H1 (cell line): ENCODE data around the gene CRHBP. TPM values are rescaled to one million over a fixed set of nuclear protein-coding genes. Genes with fewer than 3 reads are reported as not detected.
"Not testable (repeated sequence)": the region's sequence is repeated elsewhere in the genome, so short reads cannot be mapped to it uniquely, and the experiment has no call there.

Source experiments
- CTCF ChIA-PET: fragments of 300-600 bp; sonication (Branson Sonifier 250); formaldehyde crosslinking; loops from one replicate; lab custom pipeline; 2021; ENCODE audit not compliant: partially characterized antibody; lab: Charles Lee
- POLR2A ChIA-PET: fragments of 300-600 bp; sonication (Branson Sonifier 250); formaldehyde crosslinking; loops from one replicate; lab custom pipeline; 2021; ENCODE audit warnings: inconsistent platforms; ENCODE audit not compliant: partially characterized antibody; lab: Charles Lee
- DNase-seq, 2 experiments: peaks; one replicate each; pipeline versions ENCODE4 v3.0.0 to v3.0.0-alpha.2; 2010 to 2022; ENCODE audit warnings: low spot score in 2 of 2, low read depth in 1 of 2, mixed read lengths in 1 of 2
- FAIRE-seq: peaks from 2 replicates; lab custom pipeline; 2011; peaks lifted over from hg19 to GRCh38; lab: Jason Lieb, UNC
- H2AFZ ChIP-seq: 2 replicates; pipeline ENCODE4 v1.8.1; 2012; ENCODE audit warnings: low read length, inconsistent platforms
- H2AK5ac ChIP-seq: 2 replicates; pipeline ENCODE4 v1.6.1; 2013; ENCODE audit warnings: low read depth, low read length
- H2BK120ac ChIP-seq: replicated peaks from 2 replicates; pipeline ENCODE3; 2013; ENCODE audit warnings: low read depth, low read length, inconsistent platforms
- H2BK12ac ChIP-seq: 2 replicates; pipeline ENCODE4 v1.6.1; 2013; ENCODE audit warnings: low read depth, low read length
- H2BK15ac ChIP-seq: 2 replicates; pipeline ENCODE4 v1.6.1; 2013; ENCODE audit warnings: low read length
- H2BK20ac ChIP-seq: 2 replicates; pipeline ENCODE4 v1.6.1; 2013; ENCODE audit warnings: low read length
- H2BK5ac ChIP-seq: 2 replicates; pipeline ENCODE4 v1.6.1; 2013; ENCODE audit warnings: low read depth, low read length
- H3K14ac ChIP-seq: 2 replicates; pipeline ENCODE4 v1.6.1; 2013; ENCODE audit warnings: inconsistent platforms; ENCODE audit not compliant: insufficient read length
- H3K18ac ChIP-seq: 2 replicates; pipeline ENCODE4 v1.6.1; 2013; ENCODE audit warnings: low read length; ENCODE audit errors: extremely low read depth
- H3K23ac ChIP-seq: 2 replicates; pipeline ENCODE4 v1.6.1; 2013; ENCODE audit warnings: inconsistent platforms; ENCODE audit not compliant: insufficient read length
- H3K23me2 ChIP-seq: 2 replicates; pipeline ENCODE4 v1.6.1; 2013; ENCODE audit warnings: low read depth, low read length
- H3K27ac ChIP-seq: 2 replicates; pipeline ENCODE4 v1.6.1; 2011; ENCODE audit warnings: low read depth, low read length, inconsistent platforms
- H3K27me3 ChIP-seq, 4 experiments: replicated peaks in 1 of 4; 1 replicate in 1 of 4; 2 replicates in 3 of 4; pipeline versions ENCODE4 v1.6.1 to v1.8.1; 2011 to 2013; ENCODE audit warnings: low read length in 3 of 4, mild to moderate bottlenecking in 3 of 4, inconsistent platforms in 2 of 4, mixed read lengths in 2 of 4, moderate library complexity in 1 of 4; ENCODE audit not compliant: control insufficient read depth in 3 of 4, insufficient read depth in 3 of 4; ENCODE audit errors: extremely low read depth in 1 of 4
- H3K36me3 ChIP-seq, 4 experiments: 2 replicates each; pipeline versions ENCODE4 v1.6.1 to v1.8.1; 2011 to 2013; ENCODE audit warnings: mild to moderate bottlenecking in 4 of 4, low read length in 3 of 4, moderate library complexity in 2 of 4, control low read depth in 1 of 4, inconsistent platforms in 1 of 4; ENCODE audit not compliant: insufficient read depth in 4 of 4, control insufficient read depth in 2 of 4
- H3K4ac ChIP-seq: replicated peaks from 2 replicates; pipeline ENCODE3; 2013; ENCODE audit warnings: low read length, low read depth, mixed read lengths, inconsistent platforms; ENCODE audit not compliant: insufficient read length
- H3K4me1 ChIP-seq, 4 experiments: replicated peaks in 1 of 4; 1 replicate in 1 of 4; 2 replicates in 3 of 4; pipeline versions ENCODE4 v1.6.1 to v1.8.1; 2011 to 2013; ENCODE audit warnings: low read length in 3 of 4, inconsistent platforms in 2 of 4, mixed read lengths in 1 of 4; ENCODE audit not compliant: insufficient read depth in 4 of 4, control insufficient read depth in 3 of 4
- H3K4me2 ChIP-seq, 2 experiments: 2 replicates each; pipeline versions ENCODE4 v1.6.1 to v1.8.1; 2011 to 2013; ENCODE audit warnings: low read depth in 2 of 2, low read length in 2 of 2, control low read depth in 1 of 2, inconsistent platforms in 1 of 2, mild to moderate bottlenecking in 1 of 2; ENCODE audit not compliant: insufficient read depth in 1 of 2
- H3K4me3 ChIP-seq, 4 experiments: fragments of 200-600, 300-600 bp in 1 of 4; sonication (generic), shearing (Covaris generic), sonication (Bioruptor Twin) in 1 of 4; 2 replicates each; pipeline versions ENCODE4 v1.5.1 to v1.8.1; 2011 to 2016; ENCODE audit warnings: low read length in 4 of 4, low read depth in 3 of 4, control low read depth in 2 of 4, inconsistent platforms in 2 of 4, mild to moderate bottlenecking in 2 of 4, mixed read lengths in 1 of 4, moderate library complexity in 1 of 4; ENCODE audit not compliant: insufficient read depth in 2 of 4; ENCODE audit errors: extremely low read depth in 1 of 4
- H3K56ac ChIP-seq: replicated peaks from 2 replicates; pipeline ENCODE3; 2013; ENCODE audit warnings: low read depth, mild to moderate bottlenecking, mixed read lengths, low read length, inconsistent platforms; ENCODE audit not compliant: insufficient read length
- H3K79me1 ChIP-seq: 2 replicates; pipeline ENCODE4 v1.6.1; 2013; ENCODE audit warnings: low read depth, low read length, control low read depth
- H3K79me2 ChIP-seq, 2 experiments: 2 replicates each; pipeline versions ENCODE4 v1.6.1 to v1.8.1; 2012 to 2013; ENCODE audit warnings: low read length in 2 of 2, mild to moderate bottlenecking in 2 of 2, inconsistent platforms in 1 of 2; ENCODE audit not compliant: insufficient read depth in 2 of 2, control insufficient read depth in 1 of 2
- H3K9ac ChIP-seq, 4 experiments: replicated peaks in 1 of 4; 1 replicate in 1 of 4; 2 replicates in 3 of 4; pipeline versions ENCODE4 v1.6.1 to v1.8.1; 2011 to 2013; ENCODE audit warnings: low read depth in 3 of 4, low read length in 3 of 4, control low read depth in 2 of 4, mild to moderate bottlenecking in 2 of 4, moderate library complexity in 2 of 4, inconsistent platforms in 1 of 4; ENCODE audit errors: extremely low read depth in 1 of 4
- H3K9me3 ChIP-seq, 2 experiments: 2 replicates each; pipeline versions ENCODE4 v1.6.1 to v1.8.1; 2012 to 2013; ENCODE audit warnings: mild to moderate bottlenecking in 2 of 2, moderate library complexity in 2 of 2, control low read depth in 1 of 2, inconsistent platforms in 1 of 2, low read depth in 1 of 2, low read length in 1 of 2, mixed read lengths in 1 of 2; ENCODE audit not compliant: insufficient read depth in 2 of 2
- H4K20me1 ChIP-seq, 2 experiments: replicated peaks in 1 of 2; 2 replicates each; pipeline versions ENCODE3 to v1.8.1; 2011 to 2013; ENCODE audit warnings: inconsistent platforms in 2 of 2, low read length in 2 of 2, mild to moderate bottlenecking in 1 of 2; ENCODE audit not compliant: insufficient read depth in 2 of 2, control insufficient read depth in 1 of 2
- H4K5ac ChIP-seq: 2 replicates; pipeline ENCODE4 v1.6.1; 2013; ENCODE audit warnings: low read length, low read depth, mixed read lengths, inconsistent platforms; ENCODE audit not compliant: insufficient read length
- H4K8ac ChIP-seq: 2 replicates; pipeline ENCODE4 v1.8.0; 2013; ENCODE audit warnings: mild to moderate bottlenecking, moderate library complexity, low read length, inconsistent platforms; ENCODE audit not compliant: insufficient read depth; ENCODE audit errors: extremely low read depth
- H4K91ac ChIP-seq: replicated peaks from 2 replicates; pipeline ENCODE3; 2013; ENCODE audit warnings: low read length, mixed read lengths, inconsistent platforms; ENCODE audit not compliant: insufficient read length
- CHD1 ChIP-seq: IDR thresholded peaks from 2 replicates; pipeline ENCODE4 v1.6.1; 2012; ENCODE audit warnings: low read depth, low read length, improper control_type of control experiment
- POLR2A ChIP-seq, 2 experiments: IDR thresholded peaks; 1 replicate in 1 of 2; 2 replicates in 1 of 2; pipeline ENCODE4 v1.6.1; 2011; ENCODE audit warnings: low read depth in 2 of 2, low read length in 2 of 2, mild to moderate bottlenecking in 2 of 2; ENCODE audit errors: control extremely low read depth in 1 of 2
- RAD21 ChIP-seq, 2 experiments: IDR thresholded peaks in 1 of 2; conservative IDR thresholded peaks in 1 of 2; 2 replicates each; pipeline ENCODE4 v1.6.1; 2011; ENCODE audit warnings: low read depth in 2 of 2, low read length in 2 of 2, improper control_type of control experiment in 1 of 2, inconsistent platforms in 1 of 2, mild to moderate bottlenecking in 1 of 2, moderate library complexity in 1 of 2
- ZNF274 ChIP-seq: IDR thresholded peaks from 2 replicates; pipeline ENCODE4 v1.7.0; 2012; ENCODE audit warnings: low read length, borderline replicate concordance; ENCODE audit errors: extremely low read depth
- WGBS, 2 experiments: shearing (Covaris generic) in 1 of 2; methylation state at CpG; one replicate each; pipeline versions ENCODE4 v1.1.6 to v1.1.7; 2013 to 2015; ENCODE audit warnings: low lambda C conversion rate in 2 of 2, mixed read lengths in 2 of 2, inconsistent platforms in 1 of 2, low coverage in 1 of 2, missing lambda C conversion rate in 1 of 2; ENCODE audit not compliant: insufficient replicate concordance in 2 of 2, insufficient coverage in 1 of 2, insufficient read length in 1 of 2; ENCODE audit errors: extremely low coverage in 1 of 2, missing lambda C conversion rate in 1 of 2; 5-methylcytosine and 5-hydroxymethylcytosine counted together
- polyA plus RNA-seq, 7 experiments: library from polyadenylated mRNA; depleted of rRNA in 3 of 7; stranded (reverse) in 5 of 7; unstranded in 2 of 7; fragments of >200 nt in 5 of 7; fragments of 200-250 nt in 2 of 7; gene quantifications; 1 replicate in 5 of 7; 2 replicates in 1 of 7; 4 replicates in 1 of 7; pipeline versions ENCODE4 v1.2.1 to v1.2.3, GENCODE V29; 2011 to 2013; ENCODE audit warnings: missing spikeins in 2 of 7, mixed read lengths in 2 of 7
- total RNA-seq: library from RNA; stranded (reverse); fragmentation: NEBNext Ultra II Directional; extraction: Animal tissue kit (Norgen Biotek cat#: 25700); gene quantifications from 2 replicates; pipeline ENCODE4 v1.2.1, GENCODE V29; 2021
- TF ChIP-seq, protein P1 (sequence below), 3 experiments: IDR thresholded peaks; 1 replicate in 2 of 3; 2 replicates in 1 of 3; pipeline versions ENCODE4 v1.5.1 to v1.6.1; 2011; ENCODE audit warnings: low read length in 3 of 3, mild to moderate bottlenecking in 3 of 3, inconsistent platforms in 2 of 3, low read depth in 1 of 3, moderate library complexity in 1 of 3; ENCODE audit not compliant: insufficient read depth in 1 of 3; ENCODE audit errors: control extremely low read depth in 1 of 3

CRHBP gene
- total and polyA plus RNA-seq, 2 of the 8 experiments (the other 6 are each of a cell fraction or from before 2014, with no cell fraction given), result 0.30 TPM; not detected in 1

DNA sequence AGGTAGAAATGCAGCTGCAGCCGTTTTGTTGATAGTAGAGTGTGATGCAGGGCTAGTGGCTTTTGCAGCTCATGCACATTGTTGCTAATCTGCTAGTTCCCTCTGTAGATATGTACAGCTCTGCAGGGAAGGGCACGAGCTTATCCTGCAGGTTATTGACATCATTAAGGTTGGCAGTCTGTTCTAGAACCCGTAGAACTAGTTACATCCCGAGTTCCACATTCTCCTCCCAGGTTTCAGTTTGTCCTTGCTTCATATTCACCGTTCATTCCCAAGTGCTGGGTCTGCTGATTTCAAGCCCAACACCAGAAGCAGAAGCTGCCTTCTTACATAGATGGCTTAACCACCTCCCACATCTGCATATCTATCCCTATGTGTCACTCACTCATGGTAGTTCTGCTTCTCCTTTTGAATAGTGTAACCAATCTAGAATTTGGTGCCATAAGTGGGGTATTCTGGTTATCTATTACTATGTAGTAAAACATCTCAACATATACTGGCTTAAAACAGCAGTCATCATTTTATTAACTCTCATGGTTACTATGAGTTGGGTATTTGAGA lies 38.1 kb downstream of the CRHBP start (continued):
- TF ChIP-seq, protein P1, sequence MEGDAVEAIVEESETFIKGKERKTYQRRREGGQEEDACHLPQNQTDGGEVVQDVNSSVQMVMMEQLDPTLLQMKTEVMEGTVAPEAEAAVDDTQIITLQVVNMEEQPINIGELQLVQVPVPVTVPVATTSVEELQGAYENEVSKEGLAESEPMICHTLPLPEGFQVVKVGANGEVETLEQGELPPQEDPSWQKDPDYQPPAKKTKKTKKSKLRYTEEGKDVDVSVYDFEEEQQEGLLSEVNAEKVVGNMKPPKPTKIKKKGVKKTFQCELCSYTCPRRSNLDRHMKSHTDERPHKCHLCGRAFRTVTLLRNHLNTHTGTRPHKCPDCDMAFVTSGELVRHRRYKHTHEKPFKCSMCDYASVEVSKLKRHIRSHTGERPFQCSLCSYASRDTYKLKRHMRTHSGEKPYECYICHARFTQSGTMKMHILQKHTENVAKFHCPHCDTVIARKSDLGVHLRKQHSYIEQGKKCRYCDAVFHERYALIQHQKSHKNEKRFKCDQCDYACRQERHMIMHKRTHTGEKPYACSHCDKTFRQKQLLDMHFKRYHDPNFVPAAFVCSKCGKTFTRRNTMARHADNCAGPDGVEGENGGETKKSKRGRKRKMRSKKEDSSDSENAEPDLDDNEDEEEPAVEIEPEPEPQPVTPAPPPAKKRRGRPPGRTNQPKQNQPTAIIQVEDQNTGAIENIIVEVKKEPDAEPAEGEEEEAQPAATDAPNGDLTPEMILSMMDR (IDR thresholded peaks at IDR 0.05; ENCODE audit: control extremely low read depth in 1 of 3, insufficient read depth in 1 of 3, low read depth in 1 of 3, low read length in 3 of 3), result no peak
- TF ChIP-seq ZNF274 (no peak), CHD1 (no peak), POLR2A (IDR thresholded peaks at IDR 0.05; ENCODE audit: control extremely low read depth in 1 of 2, low read depth in 2 of 2, low read length in 2 of 2) (no peak), RAD21 (IDR thresholded peaks at IDR 0.05 in 1 of 2, conservative IDR thresholded peaks at IDR 0.05 in 1 of 2; ENCODE audit: low read depth in 2 of 2, low read length in 2 of 2) (no peak)

DNA sequence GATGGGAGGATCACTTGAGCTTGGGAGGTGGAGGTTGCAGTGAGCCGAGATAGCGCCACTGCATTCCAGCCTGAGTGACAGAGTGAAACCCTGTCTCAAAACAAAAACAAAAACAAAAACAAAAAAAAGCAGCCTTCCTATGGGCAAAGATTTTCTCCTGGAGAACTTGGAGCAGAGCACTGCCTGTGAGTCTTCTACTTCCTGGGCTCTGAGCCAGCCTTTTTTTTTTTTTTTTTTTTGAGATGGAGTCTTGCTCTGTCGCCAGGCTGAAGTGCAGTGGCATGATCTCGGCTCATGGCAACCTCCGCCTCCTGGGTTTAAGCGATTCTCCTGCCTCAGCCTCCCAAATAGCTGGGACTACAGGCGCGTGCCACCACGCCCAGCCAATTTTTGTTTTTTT lies 40.6 kb downstream of the CRHBP start:
- H3K56ac ChIP-seq, H4K91ac ChIP-seq, H2BK20ac ChIP-seq, H2AK5ac ChIP-seq, FAIRE-seq, H2BK5ac ChIP-seq, H4K8ac ChIP-seq, H3K79me1 ChIP-seq, H3K9me3 ChIP-seq, H3K4me2 ChIP-seq, H3K23ac ChIP-seq, H3K18ac ChIP-seq, H3K36me3 ChIP-seq, H3K4me3 ChIP-seq, H4K5ac ChIP-seq, H3K79me2 ChIP-seq, H2BK120ac ChIP-seq, DNase-seq, H4K20me1 ChIP-seq, H3K9ac ChIP-seq, H2AFZ ChIP-seq, H2BK12ac ChIP-seq, H3K27me3 ChIP-seq, H3K27ac ChIP-seq, H3K4me1 ChIP-seq, H2BK15ac ChIP-seq, POLR2A ChIA-PET, H3K23me2 ChIP-seq, H3K4ac ChIP-seq, CTCF ChIA-PET, H3K14ac ChIP-seq: not testable (repeated sequence)
- WGBS, 2 experiments, result 98% methylated on average over 6 of the region's 9 CpGs; no CpG with 5 or more reads in 1 of the 2 experiments
